ENCODE data around the gene FAM53B.

FAM53B gene

GRCh38 chr10:124681626-124682552 lies 62.3 kb downstream of the FAM53B start:
- in situ Hi-C loops (cut with MboI; ENCODE audit: low pct_unique_long_range_greater_than_20kb, low sequenced_read_pairs, unreplicated experiment): no loop called here
- TF ChIP-seq CTCF (IDR thresholded peaks at IDR 0.05; ENCODE audit: extremely low read depth, insufficient read depth, missing control alignments): no peak
- no peak for DNase-seq (ENCODE audit: low spot score)

- in situ Hi-C loops (cut with MboI; ENCODE audit: low pct_unique_long_range_greater_than_20kb, low sequenced_read_pairs, unreplicated experiment): no loop called here
- DNase-seq (ENCODE audit: low spot score): no peak
- TF ChIP-seq CTCF (IDR thresholded peaks at IDR 0.05; ENCODE audit: extremely low read depth, insufficient read depth, missing control alignments): no peak
Measured at GRCh38 chr10:124681091-124681490, 63.1 kb downstream of the FAM53B start.

GRCh38 chr10:124680675-124681074 lies 63.5 kb downstream of the FAM53B start:
- DNase-seq (ENCODE audit: low spot score): no peak
- in situ Hi-C loops (cut with MboI; ENCODE audit: low pct_unique_long_range_greater_than_20kb, low sequenced_read_pairs, unreplicated experiment): no loop called here
- no peak for TF ChIP-seq CTCF (IDR thresholded peaks at IDR 0.05; ENCODE audit: extremely low read depth, insufficient read depth, missing control alignments)

GRCh38 chr10:124679401-124679800 lies 64.8 kb downstream of the FAM53B start:
- in situ Hi-C loops (cut with MboI; ENCODE audit: low pct_unique_long_range_greater_than_20kb, low sequenced_read_pairs, unreplicated experiment): no loop called here
- TF ChIP-seq CTCF (IDR thresholded peaks at IDR 0.05; ENCODE audit: extremely low read depth, insufficient read depth, missing control alignments): no peak
- no peak for DNase-seq (ENCODE audit: low spot score)

GRCh38 chr10:124678557-124679240 lies 65.5 kb downstream of the FAM53B start:
- no peak for TF ChIP-seq CTCF (IDR thresholded peaks at IDR 0.05; ENCODE audit: extremely low read depth, insufficient read depth, missing control alignments)
- no peak for DNase-seq (ENCODE audit: low spot score)
- in situ Hi-C loops (cut with MboI; ENCODE audit: low pct_unique_long_range_greater_than_20kb, low sequenced_read_pairs, unreplicated experiment): no loop called here

- no peak for DNase-seq (ENCODE audit: low spot score)
- in situ Hi-C loops (cut with MboI; ENCODE audit: low pct_unique_long_range_greater_than_20kb, low sequenced_read_pairs, unreplicated experiment): no loop called here
- no peak for TF ChIP-seq CTCF (IDR thresholded peaks at IDR 0.05; ENCODE audit: extremely low read depth, insufficient read depth, missing control alignments)
Measured at GRCh38 chr10:124677749-124678556, 66.2 kb downstream of the FAM53B start.
